Measurements from ENCODE around the gene PEX11B.

GRCh38 chr1:145956781-145957442 is 38.4 kb upstream of the PEX11B start:
- TF ChIP-seq GATA2 (IDR thresholded peaks at IDR 0.05; ENCODE audit: low read depth, low read length), result no peak
- no peak for TF ChIP-seq GATA3 (IDR thresholded peaks at IDR 0.05; ENCODE audit: low read depth, low read length)
